RWPE2 (cell line): ENCODE data around the gene MYL2.
A peak's percentile ranks its signal among the peaks of the same experiment; 100 is the strongest.

Source experiments
- ATAC-seq: fragments of 200-7000 bp; cut with Tn5 transposase; 3 replicates; pipeline ENCODE4 v1.9.1; 2021; ENCODE audit warnings: low read depth
- DNase-seq: peaks from one replicate; pipeline ENCODE4 v3.0.0-alpha.2; 2020; ENCODE audit warnings: low spot score
- H3K27ac ChIP-seq: fragments of 450-650 bp; 2 replicates; pipeline ENCODE4 v1.5.1; 2017; ENCODE audit warnings: mild to moderate bottlenecking; ENCODE audit not compliant: poor library complexity, severe bottlenecking
- H3K27me3 ChIP-seq: fragments of 250-450 bp; sonication (Bioruptor Pico); 2 replicates; pipeline ENCODE4 v1.5.1; 2021; ENCODE audit warnings: mild to moderate bottlenecking, moderate library complexity; ENCODE audit not compliant: insufficient read depth, poor library complexity, severe bottlenecking
- H3K36me3 ChIP-seq: fragments of 250-450 bp; sonication (Bioruptor Pico); 2 replicates; pipeline ENCODE4 v1.5.1; 2020; ENCODE audit warnings: low read depth, mild to moderate bottlenecking, moderate library complexity
- H3K4me1 ChIP-seq: fragments of 250-450 bp; sonication (Bioruptor Pico); 2 replicates; pipeline ENCODE4 v1.5.1; 2021; ENCODE audit warnings: mild to moderate bottlenecking, moderate library complexity; ENCODE audit not compliant: insufficient read depth, poor library complexity, severe bottlenecking
- H3K4me3 ChIP-seq: fragments of 250-450 bp; sonication (Bioruptor Pico); 2 replicates; pipeline ENCODE4 v1.5.1; 2021; ENCODE audit warnings: mild to moderate bottlenecking, moderate library complexity; ENCODE audit not compliant: severe bottlenecking
- H3K9me3 ChIP-seq: fragments of 250-450 bp; sonication (Bioruptor Pico); 2 replicates; pipeline ENCODE4 v1.5.1; 2021; ENCODE audit warnings: mild to moderate bottlenecking, moderate library complexity; ENCODE audit not compliant: severe bottlenecking
- TF ChIP-seq, protein P1 (sequence below): fragments of 450-650 bp; IDR thresholded peaks from one replicate; pipeline ENCODE4 v1.5.1; 2017; ENCODE audit warnings: mild to moderate bottlenecking, moderate library complexity; ENCODE audit not compliant: poor library complexity, severe bottlenecking

The MYL2 gene

GRCh38 chr12:110923692-110924334, 3.4 kb upstream of the MYL2 start:
- Histone ChIP-seq H3K27ac (no peak overlapping the region), H3K4me1 (peaks cover 1% of the 10 kb centered on the region), H3K27me3 (no peaks in the 10 kb centered on the region), H3K4me3 (no peak overlapping the region), H3K36me3 (no peaks in the 10 kb centered on the region), H3K9me3 (no peaks in the 10 kb centered on the region)
- ATAC-seq: no peak
- TF ChIP-seq, protein P1, sequence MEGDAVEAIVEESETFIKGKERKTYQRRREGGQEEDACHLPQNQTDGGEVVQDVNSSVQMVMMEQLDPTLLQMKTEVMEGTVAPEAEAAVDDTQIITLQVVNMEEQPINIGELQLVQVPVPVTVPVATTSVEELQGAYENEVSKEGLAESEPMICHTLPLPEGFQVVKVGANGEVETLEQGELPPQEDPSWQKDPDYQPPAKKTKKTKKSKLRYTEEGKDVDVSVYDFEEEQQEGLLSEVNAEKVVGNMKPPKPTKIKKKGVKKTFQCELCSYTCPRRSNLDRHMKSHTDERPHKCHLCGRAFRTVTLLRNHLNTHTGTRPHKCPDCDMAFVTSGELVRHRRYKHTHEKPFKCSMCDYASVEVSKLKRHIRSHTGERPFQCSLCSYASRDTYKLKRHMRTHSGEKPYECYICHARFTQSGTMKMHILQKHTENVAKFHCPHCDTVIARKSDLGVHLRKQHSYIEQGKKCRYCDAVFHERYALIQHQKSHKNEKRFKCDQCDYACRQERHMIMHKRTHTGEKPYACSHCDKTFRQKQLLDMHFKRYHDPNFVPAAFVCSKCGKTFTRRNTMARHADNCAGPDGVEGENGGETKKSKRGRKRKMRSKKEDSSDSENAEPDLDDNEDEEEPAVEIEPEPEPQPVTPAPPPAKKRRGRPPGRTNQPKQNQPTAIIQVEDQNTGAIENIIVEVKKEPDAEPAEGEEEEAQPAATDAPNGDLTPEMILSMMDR: no peak
- no peak for DNase-seq

DNA sequence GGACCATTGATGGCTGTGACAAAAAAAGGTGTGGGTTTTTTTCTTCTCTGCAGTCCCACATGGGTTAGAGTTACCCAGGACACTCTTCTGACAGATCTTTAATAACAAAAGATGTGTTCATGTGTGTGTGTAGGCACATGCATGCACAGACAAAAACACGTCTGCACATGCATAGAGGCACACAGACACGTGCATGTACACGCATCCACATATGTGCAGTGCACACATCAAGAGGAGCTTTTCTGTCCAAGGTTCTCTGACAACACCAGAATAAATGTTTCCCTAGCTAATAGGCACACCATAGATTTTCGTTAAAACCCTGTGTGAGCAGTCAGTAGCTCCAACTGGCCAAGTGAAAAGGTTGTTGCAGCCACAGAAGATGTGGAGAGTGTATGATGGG, 2.8 kb upstream of the MYL2 start:
- TF ChIP-seq, protein P1: no peak
- H3K4me3 ChIP-seq: no peak overlapping the region
- no peak for ATAC-seq

DNA sequence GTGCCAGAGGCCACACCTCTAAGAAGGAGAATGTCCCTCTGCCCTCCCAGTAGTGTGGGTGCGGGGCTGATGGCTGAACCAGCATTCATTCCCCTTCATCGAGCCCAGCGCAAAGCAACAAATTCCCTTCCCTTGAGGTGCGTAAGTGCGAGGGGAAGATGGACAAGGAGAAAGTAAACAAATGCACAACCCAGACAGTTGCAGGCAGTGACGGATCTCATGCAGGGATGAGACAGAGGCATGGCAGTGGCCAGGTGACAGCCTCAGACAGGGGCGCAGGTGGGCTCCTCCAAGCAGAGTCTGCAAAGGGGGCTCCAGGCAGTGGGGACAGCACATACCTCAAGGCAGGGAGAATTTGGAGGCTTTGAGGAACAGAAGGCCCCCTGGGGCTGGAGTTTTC, 2.3 kb upstream of the MYL2 start:
- no peak for DNase-seq
- Histone ChIP-seq H3K27me3 (no peaks in the 10 kb centered on the region), H3K9me3 (no peaks in the 10 kb centered on the region), H3K4me3 (no peak overlapping the region), H3K36me3 (no peaks in the 10 kb centered on the region), H3K4me1 (peaks cover 13% of the 10 kb centered on the region), H3K27ac (no peak overlapping the region)
- ATAC-seq: no peak
- TF ChIP-seq, protein P1: no peak

More for the DNA sequence above, 2.8 kb upstream of the MYL2 start:
- Histone ChIP-seq H3K27ac (no peak overlapping the region), H3K27me3 (no peaks in the 10 kb centered on the region), H3K9me3 (no peaks in the 10 kb centered on the region), H3K4me1 (peaks cover 7% of the 10 kb centered on the region), H3K36me3 (no peaks in the 10 kb centered on the region)
- DNase-seq: no peak

- Histone ChIP-seq H3K27ac (peak overlapping the region; percentile 96), H3K27me3 (no peaks in the 10 kb centered on the region), H3K9me3 (no peaks in the 10 kb centered on the region), H3K4me3 (no peak overlapping the region), H3K4me1 (peaks cover 24% of the 10 kb centered on the region), H3K36me3 (no peaks in the 10 kb centered on the region)
- DNase-seq (no peak), ATAC-seq (peak; percentile 31; the same call in 1 of the 3 replicates)
- TF ChIP-seq, protein P1: no peak
Observed at GRCh38 chr12:110921262-110921661, 883 bp upstream of the MYL2 start.

GRCh38 chr12:110919720-110920119, 659 bp downstream of the MYL2 start:
- DNase-seq (no peak), ATAC-seq (no peak)
- H3K9me3 ChIP-seq: no peaks in the 10 kb centered on the region
- H3K36me3 ChIP-seq: no peaks in the 10 kb centered on the region
- H3K27me3 ChIP-seq: no peaks in the 10 kb centered on the region
- H3K4me1 ChIP-seq: peaks cover 28% of the 10 kb centered on the region
- H3K4me3 ChIP-seq: no peak overlapping the region
- H3K27ac ChIP-seq: peak overlapping the region; percentile 96
- TF ChIP-seq, protein P1: no peak
